Ovary (tissue), 3 donors: ENCODE measurements around the gene RASL12.

Source experiments
- CTCF ChIP-seq, 3 donors: fragments of 450-650 bp in 2 of 3; fragments of 200-600 bp in 1 of 3; IDR thresholded peaks; one replicate each; pipeline versions ENCODE4 v1.5.1 to v1.8.0; 2016 to 2022; ENCODE audit warnings: antibody characterized with exemption in 3 of 3, mild to moderate bottlenecking in 1 of 3
- EP300 ChIP-seq: sonication (generic); formaldehyde crosslinking; IDR thresholded peaks from one replicate; pipeline ENCODE4 v1.6.1; 2017; ENCODE audit warnings: antibody characterized with exemption
- POLR2A ChIP-seq: fragments of 450-650 bp; IDR thresholded peaks from one replicate; pipeline ENCODE4 v1.6.1; 2017; ENCODE audit warnings: antibody characterized with exemption, mild to moderate bottlenecking, moderate library complexity
- donor health status: DM: no; HTN: no; CAD: no.

- TF ChIP-seq CTCF (IDR thresholded peaks at IDR 0.05), result no peak
- no peak for TF ChIP-seq POLR2A
- TF ChIP-seq EP300, result no peak
Observed at GRCh38 chr15:65105038-65105437, 37.2 kb upstream of the RASL12 start.
